K562 (cell line): ENCODE measurements around the gene SMC4. TPM values are rescaled to one million over a fixed set of nuclear protein-coding genes. Genes with fewer than 3 reads are reported as not detected.
A peak's percentile ranks its signal among the peaks of the same experiment; 100 is the strongest.

Source experiments
- BCOR ChIP-seq: fragments of 450-650 bp; IDR thresholded peaks from 2 replicates; pipeline ENCODE4 v1.6.1; 2016
- CBFA2T3 ChIP-seq: fragments of 450-650 bp; IDR thresholded peaks from 2 replicates; pipeline ENCODE4 v1.6.1; 2017
- ELF1 ChIP-seq: fragments of 200-800 bp; sonication (Bioruptor generic); IDR thresholded peaks from 2 replicates; pipeline ENCODE4 v1.6.1; 2016; ENCODE audit warnings: missing genetic modification characterization, missing compliant biosample characterization
- EP400 ChIP-seq: fragments of 450-650 bp; IDR thresholded peaks from 2 replicates; pipeline ENCODE4 v1.6.1; 2017; ENCODE audit warnings: antibody characterized with exemption, mild to moderate bottlenecking, moderate library complexity
- GATAD2B ChIP-seq: fragments of 450-650 bp; IDR thresholded peaks from 2 replicates; pipeline ENCODE4 v1.6.1; 2017; ENCODE audit warnings: mild to moderate bottlenecking, borderline replicate concordance
- HBP1 ChIP-seq: fragments of 450-650 bp; formaldehyde crosslinking; IDR thresholded peaks from 2 replicates; pipeline ENCODE4 v1.4.0; 2022; ENCODE audit warnings: missing genetic modification characterization
- HCFC1 ChIP-seq: IDR thresholded peaks from 2 replicates; pipeline ENCODE4 v1.6.1; 2012; ENCODE audit warnings: low read depth, low read length, improper control_type of control experiment
- HNRNPLL ChIP-seq: fragments of 200-400 bp; formaldehyde crosslinking; IDR thresholded peaks from 2 replicates; pipeline ENCODE4 v1.6.1; 2017; ENCODE audit warnings: low read length, low read depth, mild to moderate bottlenecking; ENCODE audit not compliant: poor library complexity, severe bottlenecking
- HNRNPUL1 ChIP-seq: fragments of 200-400 bp; formaldehyde crosslinking; IDR thresholded peaks from 2 replicates; pipeline ENCODE4 v1.6.1; 2017; ENCODE audit warnings: low read length
- MCM2 ChIP-seq: fragments of 450-650 bp; IDR thresholded peaks from 2 replicates; pipeline ENCODE4 v1.6.1; 2017; ENCODE audit warnings: low read depth, mild to moderate bottlenecking
- MYC ChIP-seq, 2 experiments: fragments of 250-450 bp in 1 of 2; sonication (Bioruptor Pico) in 1 of 2; IDR thresholded peaks; 2 replicates each; pipeline versions ENCODE4 v1.5.1 to v1.6.1; 2012 to 2021; ENCODE audit warnings: low read depth in 2 of 2, borderline replicate concordance in 1 of 2, improper control_type of control experiment in 1 of 2, low read length in 1 of 2, mild to moderate bottlenecking in 1 of 2, moderate library complexity in 1 of 2
- MYNN ChIP-seq, 2 experiments: sonication (generic); formaldehyde crosslinking in 1 of 2; IDR thresholded peaks; 2 replicates each; pipeline versions ENCODE4 v1.5.0 to v1.6.1; 2016 to 2020; ENCODE audit warnings: antibody characterized with exemption in 1 of 2, missing genetic modification reagents in 1 of 2
- NEUROD1 ChIP-seq: fragments of 150-350 bp; IDR thresholded peaks from 2 replicates; pipeline ENCODE4 v1.6.1; 2014; ENCODE audit warnings: borderline replicate concordance, low read length, low read depth; ENCODE audit not compliant: partially characterized antibody
- NFE2L1 ChIP-seq: fragments of 450-650 bp; IDR thresholded peaks from 2 replicates; pipeline ENCODE4 v1.6.1; 2016; ENCODE audit warnings: missing genetic modification characterization, low read depth, mild to moderate bottlenecking, missing compliant biosample characterization, moderate library complexity, borderline replicate concordance
- NR3C1 ChIP-seq: sonication (generic); formaldehyde crosslinking; IDR thresholded peaks from 2 replicates; pipeline ENCODE4 v1.8.1; 2022; ENCODE audit warnings: missing genetic modification reagents
- RBM34 ChIP-seq: fragments of 200-400 bp; formaldehyde crosslinking; IDR thresholded peaks from 2 replicates; pipeline ENCODE4 v1.6.1; 2018; ENCODE audit warnings: low read length, borderline replicate concordance; ENCODE audit not compliant: insufficient read depth
- SFPQ ChIP-seq: fragments of 200-400 bp; formaldehyde crosslinking; IDR thresholded peaks from 2 replicates; pipeline ENCODE4 v1.6.1; 2017; ENCODE audit warnings: mild to moderate bottlenecking, low read depth, low read length, moderate library complexity
- SMAD3 ChIP-seq: fragments of 450-650 bp; formaldehyde crosslinking; conservative IDR thresholded peaks from 2 replicates; pipeline ENCODE4 v1.4.0; 2020; ENCODE audit warnings: mild to moderate bottlenecking
- TBL1XR1 ChIP-seq, 2 experiments: IDR thresholded peaks; 2 replicates each; pipeline ENCODE4 v1.6.1; 2012; ENCODE audit warnings: improper control_type of control experiment in 2 of 2, low read length in 2 of 2, mild to moderate bottlenecking in 1 of 2
- TBP ChIP-seq: optimal IDR thresholded peaks from 2 replicates; pipeline ENCODE3; 2011; ENCODE audit warnings: low read depth, low read length, improper control_type of control experiment
- ZBTB7A ChIP-seq: IDR thresholded peaks from 2 replicates; pipeline ENCODE4 v1.6.1; 2011; ENCODE audit warnings: low read depth, mild to moderate bottlenecking, low read length, moderate library complexity, borderline replicate concordance; ENCODE audit not compliant: control insufficient read depth
- ZC3H4 ChIP-seq: sonication (generic); formaldehyde crosslinking; IDR thresholded peaks from 2 replicates; pipeline ENCODE4 v1.9.0; 2021; ENCODE audit warnings: missing genetic modification reagents, borderline replicate concordance
- ZKSCAN1 ChIP-seq: fragments of 150-350 bp; IDR thresholded peaks from 2 replicates; pipeline ENCODE4 v1.6.1; 2016; ENCODE audit warnings: low read depth, low read length
- ZNF197 ChIP-seq: fragments of 200-800 bp; sonication (Bioruptor generic); IDR thresholded peaks from 2 replicates; pipeline ENCODE4 v1.6.1; 2016; ENCODE audit warnings: low read depth, missing genetic modification characterization, missing compliant biosample characterization
- ZNF253 ChIP-seq: fragments of 250-450 bp; sonication (Bioruptor Pico); conservative IDR thresholded peaks from 2 replicates; pipeline ENCODE4 v1.6.1; 2021; ENCODE audit warnings: mild to moderate bottlenecking
- polyA plus RNA-seq, 8 experiments: library from polyadenylated mRNA; depleted of rRNA in 4 of 8; stranded (reverse) in 5 of 8; unstranded in 3 of 8; fragments of >200 nt; fragmentation: Nextera tagmentation in 2 of 8; fragmentation: Illumina TruSeq in 1 of 8; extraction: Ambion mirVana in 2 of 8; extraction: Trizol in 1 of 8; gene quantifications; 2 replicates each; pipeline versions ENCODE4 v1.2.1 to v1.2.3, GENCODE V29; 2011 to 2014; ENCODE audit warnings: inconsistent platforms in 1 of 8, missing spikeins in 1 of 8
- total RNA-seq, 7 experiments: library from RNA; depleted of rRNA in 6 of 7; stranded (reverse); fragments of >200 nt in 6 of 7; fragmentation: Illumina TruSeq in 2 of 7; extraction: Trizol in 2 of 7; gene quantifications; 2 replicates each; pipeline versions ENCODE4 v1.2.1 to v1.2.3, GENCODE V29; 2011 to 2021; ENCODE audit warnings: low replicate concordance in 1 of 7

Gene SMC4
- total and polyA plus RNA-seq, 9 of the 15 experiments (the other 6 are each of a cell fraction or from before 2014, with no cell fraction given): 87.9 to 347 (median 176) TPM

DNA sequence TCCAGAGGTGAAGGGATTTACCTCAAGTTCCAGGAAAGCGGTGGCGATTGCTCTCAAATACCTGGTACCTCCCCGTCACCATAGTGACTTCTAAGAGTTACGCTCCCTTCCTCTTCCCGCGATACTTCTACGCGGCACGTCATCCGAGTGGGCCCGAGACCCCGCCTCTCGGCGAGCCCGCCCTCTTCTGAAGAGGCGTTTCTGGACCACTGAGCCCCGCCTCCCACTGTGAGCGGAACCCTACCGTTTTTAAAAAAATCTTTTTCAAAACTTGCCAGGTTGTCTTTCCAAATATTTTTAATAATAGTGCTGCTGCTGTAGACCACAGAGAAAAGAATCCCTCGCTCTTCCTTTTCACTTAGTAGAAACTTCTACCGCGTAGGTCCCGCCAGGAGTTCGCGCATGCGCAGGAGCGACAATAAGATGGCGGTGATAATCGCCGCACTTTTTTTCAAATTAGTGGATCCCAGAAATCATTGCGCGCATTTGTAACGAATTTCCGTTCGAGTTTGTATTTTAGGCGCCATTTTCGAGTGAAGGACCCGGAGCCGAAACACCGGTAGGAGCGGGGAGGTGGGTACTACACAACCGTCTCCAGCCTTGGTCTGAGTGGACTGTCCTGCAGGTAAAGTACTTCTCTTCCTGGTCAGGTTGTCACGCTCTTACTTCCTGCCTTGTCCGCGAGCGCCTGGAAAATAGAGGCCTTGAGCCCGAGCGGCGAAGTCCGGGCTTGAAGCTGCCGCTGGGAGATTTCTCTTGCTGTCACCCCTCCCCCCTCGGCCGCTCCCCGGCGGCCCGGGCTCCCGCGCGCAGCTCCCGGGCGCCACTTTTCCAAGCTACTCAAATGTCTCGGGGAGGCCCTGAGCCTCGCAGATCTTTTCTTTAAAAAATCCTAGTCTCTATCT lies at the start of gene SMC4, which contains the start of gene IFT80 (continued):
- peak; percentile 67 for TF ChIP-seq HNRNPLL
- TF ChIP-seq RBM34: no peak
- TF ChIP-seq MCM2: no peak
- TF ChIP-seq NR3C1 (CRISPR knock-in tag): no peak
- TF ChIP-seq SFPQ: no peak
- no peak for TF ChIP-seq HNRNPUL1
- TF ChIP-seq ZC3H4 (CRISPR knock-in tag): no peak
- TF ChIP-seq BCOR: peak; percentile 39; the same call in 1 of the 2 replicates
- TF ChIP-seq SMAD3: no peak
- peak; percentile 65 for TF ChIP-seq ELF1
- peak; percentile 94 for TF ChIP-seq TBP
- TF ChIP-seq NFE2L1: no peak
- peak; percentile 29; the same call in 1 of the 2 replicates for TF ChIP-seq HCFC1
- no peak for TF ChIP-seq ZNF197
- peak; percentile 99 for TF ChIP-seq EP400
- no peak for TF ChIP-seq CBFA2T3
- TF ChIP-seq MYC (IDR thresholded peaks at IDR 0.05; ENCODE audit: low read depth, low read length): peak; percentile 66
- no peak for TF ChIP-seq MYC (CRISPR knock-in tag; IDR thresholded peaks at IDR 0.05; ENCODE audit: borderline replicate concordance, low read depth)
- no peak for TF ChIP-seq ZKSCAN1
- TF ChIP-seq MYNN (IDR thresholded peaks at IDR 0.05): no peak
- TF ChIP-seq MYNN (CRISPR knock-in tag; IDR thresholded peaks at IDR 0.05): no peak
- TF ChIP-seq HBP1 (CRISPR knock-in tag): 0 out of 2 replicates have a peak, but pooled peaks have one; percentile 4
- TF ChIP-seq GATAD2B: peak; percentile 92; the same call in 1 of the 2 replicates
- TF ChIP-seq NEUROD1: peak; percentile 52
- TF ChIP-seq ZNF253 (CRISPR knock-in tag): no peak
- TF ChIP-seq TBL1XR1 (IDR thresholded peaks at IDR 0.05; ENCODE audit: low read length in 2 of 2): peak in 1 of 2 experiments; percentile 44; a peak in 2 of 4 replicates
- TF ChIP-seq ZBTB7A: peak; percentile 31; the same call in 1 of the 2 replicates
